Hepatocyte (in vitro differentiated cells): ENCODE data around the gene PIF1. TPM values are rescaled to one million over a fixed set of nuclear protein-coding genes. Genes with fewer than 3 reads are reported as not detected.

Experiments
- DNase-seq: peaks from one replicate; pipeline ENCODE4 v3.0.0-alpha.2; 2016; ENCODE audit warnings: low spot score
- H2AFZ ChIP-seq: fragments of 200-600 bp; sonication (generic); 2 replicates; pipeline ENCODE4 v1.6.0; 2016; ENCODE audit warnings: antibody characterized with exemption, mild to moderate bottlenecking
- H3K27ac ChIP-seq: fragments of 200-600 bp; sonication (generic); 2 replicates; pipeline ENCODE4 v1.5.1; 2016; ENCODE audit warnings: mild to moderate bottlenecking
- H3K27me3 ChIP-seq: fragments of 200-600 bp; sonication (generic); 2 replicates; pipeline ENCODE4 v1.6.1; 2016
- H3K36me3 ChIP-seq: fragments of 200-600 bp; sonication (generic); replicated peaks from 2 replicates; pipeline ENCODE4 v1.5.1; 2016; ENCODE audit warnings: low read depth; ENCODE audit not compliant: insufficient read depth
- H3K4me1 ChIP-seq: fragments of 200-600 bp; sonication (generic); 2 replicates; pipeline ENCODE4 v1.5.1; 2016; ENCODE audit warnings: mild to moderate bottlenecking, moderate library complexity; ENCODE audit not compliant: insufficient read depth
- H3K4me2 ChIP-seq: fragments of 200-600 bp; sonication (generic); 2 replicates; pipeline ENCODE4 v1.6.0; 2016
- H3K4me3 ChIP-seq: fragments of 200-600 bp; sonication (generic); 2 replicates; pipeline ENCODE4 v1.5.1; 2016; ENCODE audit warnings: mild to moderate bottlenecking
- H3K79me2 ChIP-seq: fragments of 200-600 bp; sonication (generic); 2 replicates; pipeline ENCODE4 v1.6.0; 2017; ENCODE audit warnings: mild to moderate bottlenecking
- H3K9me2 ChIP-seq: fragments of 200-600 bp; sonication (generic); replicated peaks from 2 replicates; pipeline ENCODE4 v1.6.0; 2017; ENCODE audit warnings: mild to moderate bottlenecking; ENCODE audit not compliant: insufficient read depth
- H3K9me3 ChIP-seq: fragments of 200-600 bp; sonication (generic); 2 replicates; pipeline ENCODE4 v1.5.1; 2016; ENCODE audit warnings: low read depth, mild to moderate bottlenecking
- H4K20me1 ChIP-seq: fragments of 200-600 bp; sonication (generic); 2 replicates; pipeline ENCODE4 v1.6.0; 2016; ENCODE audit warnings: mild to moderate bottlenecking; ENCODE audit not compliant: insufficient read depth, poor library complexity, severe bottlenecking
- EZH2 ChIP-seq: fragments of 200-600 bp; sonication (generic); IDR thresholded peaks from 2 replicates; pipeline ENCODE4 v1.6.1; 2016; ENCODE audit warnings: antibody characterized with exemption, mild to moderate bottlenecking, borderline replicate concordance
- EZH2phosphoT487 ChIP-seq: fragments of 200-600 bp; sonication (generic); IDR thresholded peaks from one replicate; pipeline ENCODE4 v1.6.1; 2018; ENCODE audit warnings: antibody characterized with exemption, mild to moderate bottlenecking, low read depth, moderate library complexity; ENCODE audit not compliant: unreplicated experiment, severe bottlenecking
- WGBS: methylation state at CpG from one replicate; pipeline ENCODE4 v1.1.6; 2016; ENCODE audit warnings: low lambda C conversion rate; ENCODE audit errors: missing lambda C conversion rate; 5-methylcytosine and 5-hydroxymethylcytosine counted together
- polyA plus RNA-seq: library from polyadenylated mRNA; unstranded; fragments of >200 nt; fragmentation: Nextera tagmentation; extraction: Ambion mirVana; gene quantifications from 2 replicates; pipeline ENCODE4 v1.2.1, GENCODE V29; 2016
- total RNA-seq: library from RNA; depleted of rRNA; stranded (reverse); fragments of >200 nt; gene quantifications from 2 replicates; pipeline ENCODE4 v1.2.3, GENCODE V29; 2014
- TF ChIP-seq, protein P1 (sequence below): fragments of 200-600 bp; sonication (generic); IDR thresholded peaks from 2 replicates; pipeline ENCODE4 v1.5.1; 2016; ENCODE audit warnings: antibody characterized with exemption, mild to moderate bottlenecking; ENCODE audit not compliant: poor library complexity

Gene PIF1
- total and polyA plus RNA-seq, 2 experiments from 2014 or later = 1.5 to 3.3 TPM

DNA sequence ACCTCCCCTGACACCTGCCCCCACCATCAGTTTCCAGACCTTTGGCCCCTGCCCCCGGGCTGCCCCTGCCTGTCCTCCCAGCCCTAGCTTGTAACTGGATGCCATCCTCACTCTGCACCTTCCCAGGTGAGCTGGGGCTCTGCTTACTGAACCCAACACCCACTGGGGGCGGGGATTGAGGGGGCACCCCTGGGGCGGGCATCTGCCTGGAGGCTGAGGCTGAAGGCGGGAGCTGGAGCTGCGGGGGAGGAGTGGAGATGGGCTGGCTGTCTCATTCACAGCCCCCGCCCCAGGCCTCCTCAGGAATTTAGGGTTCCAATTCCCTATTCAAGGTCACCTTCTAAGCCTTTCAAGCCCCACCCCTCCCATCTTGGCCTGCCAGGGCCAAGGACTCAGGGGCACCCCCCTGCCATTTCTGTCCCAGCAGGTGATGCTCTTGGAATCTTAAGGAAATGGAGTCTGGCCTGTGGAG, 17.7 kb downstream of the PIF1 start:
- WGBS = 82% methylated on average over 2 of the region's 6 CpGs
- Histone ChIP-seq H3K4me2 (no peak overlapping the region), H3K4me1 (no peaks in the 10 kb centered on the region)

DNA sequence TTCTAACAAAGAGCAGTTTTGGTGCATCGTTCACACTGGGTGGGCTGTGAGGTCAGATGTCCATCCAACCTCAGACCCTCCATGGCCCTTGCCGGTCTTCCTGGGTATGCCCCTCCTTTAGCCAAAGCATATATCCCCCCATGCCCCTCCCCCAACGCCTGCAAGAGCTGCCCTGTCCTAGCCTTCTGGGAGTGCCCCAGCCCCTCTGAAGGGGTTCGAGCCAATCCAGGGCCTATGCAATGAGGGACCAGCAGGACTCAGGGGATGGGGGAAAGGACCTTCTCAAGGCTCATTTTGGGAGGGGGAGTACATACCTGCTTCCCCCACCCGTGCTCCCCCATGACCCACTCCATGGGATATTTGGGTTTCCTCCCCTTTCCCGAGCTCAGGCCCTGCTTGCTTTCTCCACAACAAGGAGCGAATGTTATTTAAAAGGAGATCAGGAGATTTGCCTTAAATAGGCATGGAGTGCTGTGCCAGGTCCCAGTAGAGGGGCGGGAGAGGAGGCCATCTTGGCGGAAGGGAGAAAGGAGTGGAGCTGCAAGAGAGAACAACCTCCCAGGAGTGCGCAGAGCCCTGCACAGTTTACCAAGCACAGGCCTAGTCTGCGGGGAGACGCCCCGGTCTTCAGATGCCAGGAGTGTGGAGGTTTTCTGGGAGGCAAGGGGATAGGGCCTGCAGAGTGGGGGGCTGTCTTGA, 18.2 kb downstream of the PIF1 start:
- WGBS = 80% methylated on average over 12 of the region's 13 CpGs
- Histone ChIP-seq H3K27me3 (no peaks in the 10 kb centered on the region), H4K20me1 (no peaks in the 10 kb centered on the region), H3K4me2 (no peak overlapping the region), H3K79me2 (no peaks in the 10 kb centered on the region), H3K9me3 (no peaks in the 10 kb centered on the region), H3K4me1 (peaks cover 2% of the 10 kb centered on the region), H3K9me2 (no peaks in the 10 kb centered on the region), H3K36me3 (no peaks in the 10 kb centered on the region), H2AFZ (no peak overlapping the region), H3K4me3 (no peak overlapping the region), H3K27ac (no peak overlapping the region)
- no peak for TF ChIP-seq EZH2
- TF ChIP-seq, protein P1, sequence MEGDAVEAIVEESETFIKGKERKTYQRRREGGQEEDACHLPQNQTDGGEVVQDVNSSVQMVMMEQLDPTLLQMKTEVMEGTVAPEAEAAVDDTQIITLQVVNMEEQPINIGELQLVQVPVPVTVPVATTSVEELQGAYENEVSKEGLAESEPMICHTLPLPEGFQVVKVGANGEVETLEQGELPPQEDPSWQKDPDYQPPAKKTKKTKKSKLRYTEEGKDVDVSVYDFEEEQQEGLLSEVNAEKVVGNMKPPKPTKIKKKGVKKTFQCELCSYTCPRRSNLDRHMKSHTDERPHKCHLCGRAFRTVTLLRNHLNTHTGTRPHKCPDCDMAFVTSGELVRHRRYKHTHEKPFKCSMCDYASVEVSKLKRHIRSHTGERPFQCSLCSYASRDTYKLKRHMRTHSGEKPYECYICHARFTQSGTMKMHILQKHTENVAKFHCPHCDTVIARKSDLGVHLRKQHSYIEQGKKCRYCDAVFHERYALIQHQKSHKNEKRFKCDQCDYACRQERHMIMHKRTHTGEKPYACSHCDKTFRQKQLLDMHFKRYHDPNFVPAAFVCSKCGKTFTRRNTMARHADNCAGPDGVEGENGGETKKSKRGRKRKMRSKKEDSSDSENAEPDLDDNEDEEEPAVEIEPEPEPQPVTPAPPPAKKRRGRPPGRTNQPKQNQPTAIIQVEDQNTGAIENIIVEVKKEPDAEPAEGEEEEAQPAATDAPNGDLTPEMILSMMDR = no peak
- no peak for TF ChIP-seq EZH2phosphoT487
- DNase-seq = no peak

More for the DNA sequence above, 17.7 kb downstream of the PIF1 start:
- Histone ChIP-seq H2AFZ (no peak overlapping the region), H3K9me2 (no peaks in the 10 kb centered on the region), H3K27ac (no peak overlapping the region), H3K4me3 (no peak overlapping the region), H3K79me2 (no peaks in the 10 kb centered on the region), H3K36me3 (no peaks in the 10 kb centered on the region), H4K20me1 (no peaks in the 10 kb centered on the region), H3K9me3 (no peaks in the 10 kb centered on the region), H3K27me3 (no peaks in the 10 kb centered on the region)
- TF ChIP-seq, protein P1 = no peak
- TF ChIP-seq EZH2phosphoT487 (no peak), EZH2 (no peak)
- DNase-seq = no peak

DNA sequence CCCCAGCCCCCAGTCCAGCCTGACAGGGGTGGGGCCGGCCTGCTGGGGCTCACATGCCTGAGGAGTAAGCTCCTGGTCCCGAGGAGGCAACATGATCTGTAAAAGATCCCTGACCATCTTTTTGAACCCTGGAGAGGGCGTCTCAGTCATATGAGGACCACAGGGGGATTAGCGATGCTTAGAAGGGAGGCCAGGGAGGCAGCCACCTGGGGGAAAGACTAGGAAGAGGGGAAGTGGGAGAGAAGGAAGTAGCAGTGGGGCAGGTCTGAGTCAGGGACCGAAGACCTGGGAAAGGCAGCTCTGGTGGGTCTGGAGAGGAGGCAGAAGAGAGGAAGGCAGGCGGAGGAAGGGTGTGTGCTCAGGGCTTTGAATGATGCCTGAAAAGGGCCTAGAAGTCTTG, 18.9 kb downstream of the PIF1 start:
- no peaks in the 10 kb centered on the region for H3K27me3 ChIP-seq
- no peak overlapping the region for H2AFZ ChIP-seq
- no peak for DNase-seq
- H3K79me2 ChIP-seq = no peaks in the 10 kb centered on the region
- H3K27ac ChIP-seq = no peak overlapping the region
- no peaks in the 10 kb centered on the region for H4K20me1 ChIP-seq
- no peak overlapping the region for H3K4me3 ChIP-seq
- WGBS = 63% methylated on average over 6 of the region's 6 CpGs
- H3K36me3 ChIP-seq = no peaks in the 10 kb centered on the region
- H3K4me1 ChIP-seq = peaks cover 7% of the 10 kb centered on the region
- H3K4me2 ChIP-seq = no peak overlapping the region
- H3K9me3 ChIP-seq = no peaks in the 10 kb centered on the region
- TF ChIP-seq, protein P1 = no peak
- no peak for TF ChIP-seq EZH2phosphoT487
- TF ChIP-seq EZH2 = no peak
- H3K9me2 ChIP-seq = no peaks in the 10 kb centered on the region
